Mesenteric fat pad (tissue), 1 donor: ENCODE measurements around the gene CAMTA2. TPM values are rescaled to one million over a fixed set of nuclear protein-coding genes. Genes with fewer than 3 reads are reported as not detected.
"Not testable (repeated sequence)": the region's sequence is repeated elsewhere in the genome, so short reads cannot be mapped to it uniquely, and the experiment has no call there.

Source experiments
- DNase-seq: peaks from one replicate; pipeline ENCODE4 v3.0.0-alpha.2; 2020; ENCODE audit warnings: low spot score
- long read RNA-seq: library from polyadenylated mRNA; unstranded; transcript quantifications from one replicate; pipeline ENCODE4 v2.0.0, GENCODE V29; 2020
- total RNA-seq: library from RNA; stranded (reverse); fragmentation: NEBNext Ultra II Directional; extraction: Animal tissue kit (Norgen Biotek cat#: 25700); gene quantifications from one replicate; pipeline ENCODE4 v1.2.1, GENCODE V29; 2021
- donor health status: DM: yes; HTN: yes; CAD: no.

CAMTA2 gene, protein sequence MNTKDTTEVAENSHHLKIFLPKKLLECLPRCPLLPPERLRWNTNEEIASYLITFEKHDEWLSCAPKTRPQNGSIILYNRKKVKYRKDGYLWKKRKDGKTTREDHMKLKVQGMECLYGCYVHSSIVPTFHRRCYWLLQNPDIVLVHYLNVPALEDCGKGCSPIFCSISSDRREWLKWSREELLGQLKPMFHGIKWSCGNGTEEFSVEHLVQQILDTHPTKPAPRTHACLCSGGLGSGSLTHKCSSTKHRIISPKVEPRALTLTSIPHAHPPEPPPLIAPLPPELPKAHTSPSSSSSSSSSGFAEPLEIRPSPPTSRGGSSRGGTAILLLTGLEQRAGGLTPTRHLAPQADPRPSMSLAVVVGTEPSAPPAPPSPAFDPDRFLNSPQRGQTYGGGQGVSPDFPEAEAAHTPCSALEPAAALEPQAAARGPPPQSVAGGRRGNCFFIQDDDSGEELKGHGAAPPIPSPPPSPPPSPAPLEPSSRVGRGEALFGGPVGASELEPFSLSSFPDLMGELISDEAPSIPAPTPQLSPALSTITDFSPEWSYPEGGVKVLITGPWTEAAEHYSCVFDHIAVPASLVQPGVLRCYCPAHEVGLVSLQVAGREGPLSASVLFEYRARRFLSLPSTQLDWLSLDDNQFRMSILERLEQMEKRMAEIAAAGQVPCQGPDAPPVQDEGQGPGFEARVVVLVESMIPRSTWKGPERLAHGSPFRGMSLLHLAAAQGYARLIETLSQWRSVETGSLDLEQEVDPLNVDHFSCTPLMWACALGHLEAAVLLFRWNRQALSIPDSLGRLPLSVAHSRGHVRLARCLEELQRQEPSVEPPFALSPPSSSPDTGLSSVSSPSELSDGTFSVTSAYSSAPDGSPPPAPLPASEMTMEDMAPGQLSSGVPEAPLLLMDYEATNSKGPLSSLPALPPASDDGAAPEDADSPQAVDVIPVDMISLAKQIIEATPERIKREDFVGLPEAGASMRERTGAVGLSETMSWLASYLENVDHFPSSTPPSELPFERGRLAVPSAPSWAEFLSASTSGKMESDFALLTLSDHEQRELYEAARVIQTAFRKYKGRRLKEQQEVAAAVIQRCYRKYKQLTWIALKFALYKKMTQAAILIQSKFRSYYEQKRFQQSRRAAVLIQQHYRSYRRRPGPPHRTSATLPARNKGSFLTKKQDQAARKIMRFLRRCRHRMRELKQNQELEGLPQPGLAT
- 53.8 TPM for total RNA-seq
- long read RNA-seq, partial matches to known transcripts: 12 of 17 reads
- long read RNA-seq, other reads (novel, unspliced or antisense): 2 of 17 reads

GRCh38 chr17:4986951-4987766 lies at the start of gene CAMTA2:
CAMTA2 (minus strand) TSS chr17:4987675; CDS start chr17:4986222, 1,453 bp downstream.
- DNase-seq: peak; percentile 96

DNA sequence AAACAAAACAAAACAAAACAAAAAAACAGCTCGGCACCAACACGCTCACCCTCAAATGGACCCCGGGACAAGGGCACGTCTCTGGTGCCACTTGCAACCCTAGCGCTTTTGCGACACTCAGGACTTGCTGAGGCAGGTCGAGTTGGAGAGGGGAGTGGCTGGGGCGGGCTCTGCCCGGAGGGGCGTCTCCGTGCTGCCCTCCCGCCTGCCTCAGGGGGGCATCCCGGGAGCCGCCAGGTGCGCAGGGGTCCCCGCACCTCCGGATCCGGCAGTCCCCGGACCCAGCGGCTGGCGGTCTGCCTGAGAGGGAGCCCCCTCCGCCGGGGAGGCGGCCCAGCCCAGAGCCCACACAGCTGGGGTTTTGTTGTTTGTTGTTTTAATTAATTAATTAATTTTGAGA lies 47.8 kb upstream of the CAMTA2 start, which contains the start of gene SLC52A1:
SLC52A1 (minus strand) TSS at position 112 of the 400 bp plus-strand sequence. CDS start 820 bp downstream, outside the sequence.
- no peak for DNase-seq

GRCh38 chr17:5034651-5035050 lies 47.2 kb upstream of the CAMTA2 start:
- DNase-seq: no peak

GRCh38 chr17:5034063-5034462 lies 46.6 kb upstream of the CAMTA2 start:
- no peak for DNase-seq

DNA sequence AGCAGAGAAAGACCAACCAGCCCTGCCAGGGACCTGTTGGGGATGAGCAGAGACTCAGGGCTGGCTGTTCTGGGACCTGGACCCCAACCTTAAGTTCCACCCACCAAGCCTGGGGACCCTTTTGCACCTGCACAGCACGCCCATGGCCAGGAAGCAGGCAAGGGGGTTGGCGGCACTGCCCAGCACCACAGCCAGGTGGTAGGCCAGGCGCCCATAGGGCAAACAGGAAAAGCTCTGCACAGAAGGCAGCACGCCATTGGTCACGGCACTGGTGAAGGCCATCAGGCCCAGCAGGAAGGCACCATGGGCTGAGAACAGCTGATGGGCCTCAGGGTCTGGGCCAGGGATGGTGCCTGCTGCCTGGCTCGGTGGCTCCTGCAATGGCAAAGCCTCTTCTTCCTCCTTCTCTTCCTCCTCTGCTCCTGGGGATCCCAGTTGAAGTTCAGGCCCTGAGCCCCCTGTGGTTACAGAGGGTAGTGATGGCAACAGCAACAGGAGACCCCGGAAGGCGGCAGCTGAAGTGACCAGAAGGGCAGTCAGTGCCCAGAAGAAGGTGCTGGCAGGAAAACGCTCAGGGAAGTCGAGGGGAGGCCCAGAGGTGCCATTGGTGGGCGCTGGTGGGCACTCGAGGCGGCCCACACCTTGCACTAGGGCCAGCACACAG lies 46.0 kb upstream of the CAMTA2 start:
- DNase-seq: no peak

DNA sequence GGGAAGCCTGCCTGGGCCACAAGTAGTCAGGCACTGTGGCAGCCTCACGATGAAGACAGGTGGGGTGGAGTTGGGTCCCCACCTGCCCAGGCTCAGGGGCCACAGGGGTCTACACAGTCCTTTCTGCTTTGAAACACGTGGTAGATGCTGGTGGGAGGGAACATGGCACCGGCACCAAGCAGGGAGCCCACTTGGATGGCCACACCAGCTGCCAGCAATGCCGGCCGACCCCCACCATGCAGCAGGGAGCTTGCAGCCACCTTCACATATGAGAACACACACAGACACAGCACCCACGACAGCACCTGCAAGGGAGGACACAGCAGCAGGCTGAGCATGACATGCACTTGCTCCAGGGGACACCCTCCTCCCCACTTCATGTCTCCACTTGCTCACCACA lies 45.4 kb upstream of the CAMTA2 start:
- DNase-seq: no peak

GRCh38 chr17:5031365-5032082 lies 44.0 kb upstream of the CAMTA2 start:
- peak; percentile 93 for DNase-seq

- not testable (repeated sequence) for DNase-seq
Measured at GRCh38 chr17:5030168-5030567, 42.7 kb upstream of the CAMTA2 start.

DNA sequence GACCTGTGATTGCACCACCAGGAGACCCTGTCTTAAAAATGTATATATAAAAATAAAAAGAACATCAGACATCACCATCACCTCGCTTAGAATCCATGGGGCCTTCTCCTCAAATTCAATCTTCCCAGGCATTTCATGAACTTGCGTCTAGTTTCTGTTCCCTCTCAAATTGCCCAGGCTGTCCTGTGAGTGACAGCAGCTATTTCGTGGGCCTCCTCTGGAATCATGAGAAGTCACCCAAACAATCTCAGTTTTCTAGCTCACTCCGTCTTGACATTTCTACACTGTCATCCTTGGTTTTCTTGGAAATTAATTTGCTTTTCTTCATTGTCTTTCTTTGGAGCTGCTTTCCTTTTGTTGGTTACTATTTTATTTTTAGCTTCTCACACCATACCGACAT lies 40.4 kb upstream of the CAMTA2 start:
- DNase-seq: no peak

DNA sequence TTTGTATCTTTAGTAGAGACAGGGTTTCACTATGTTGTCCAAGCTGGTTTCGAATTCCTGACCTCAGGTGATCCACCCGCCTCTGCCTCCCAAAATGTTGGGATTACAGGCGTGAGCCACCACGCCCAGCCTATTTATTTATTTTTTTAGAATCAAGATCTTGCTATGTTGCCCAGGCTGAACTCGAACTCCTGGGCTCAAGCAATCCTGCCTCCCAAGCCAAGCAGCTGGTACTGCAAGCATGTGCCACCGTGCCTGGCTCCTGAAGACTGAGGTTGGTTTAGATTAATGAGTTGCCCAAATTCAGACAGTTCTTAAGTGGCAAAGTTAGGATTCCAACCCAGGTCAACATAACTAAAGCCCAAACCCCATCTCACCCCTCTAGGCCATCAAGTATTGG lies 39.8 kb upstream of the CAMTA2 start:
- DNase-seq: no peak

DNA sequence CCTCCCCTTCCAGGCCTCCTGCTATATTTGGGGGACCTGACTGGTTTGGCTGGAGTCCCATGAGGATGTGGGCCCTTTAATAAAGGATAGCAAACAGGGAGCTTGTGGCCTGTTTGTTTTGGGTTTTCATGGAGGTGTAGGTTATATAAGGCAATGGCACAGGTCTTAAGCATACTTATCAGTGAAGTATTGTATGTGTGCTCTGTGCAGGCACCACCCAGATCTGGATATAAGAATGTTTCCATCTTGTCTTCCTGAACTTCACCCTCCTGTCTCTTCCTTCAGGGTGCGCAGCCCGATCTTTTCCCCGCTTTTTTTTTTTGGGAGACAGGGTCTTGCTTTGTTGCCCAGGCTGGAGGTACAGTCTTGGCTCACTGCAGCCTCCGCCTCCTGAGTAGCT lies 37.1 kb upstream of the CAMTA2 start:
- no peak for DNase-seq

DNA sequence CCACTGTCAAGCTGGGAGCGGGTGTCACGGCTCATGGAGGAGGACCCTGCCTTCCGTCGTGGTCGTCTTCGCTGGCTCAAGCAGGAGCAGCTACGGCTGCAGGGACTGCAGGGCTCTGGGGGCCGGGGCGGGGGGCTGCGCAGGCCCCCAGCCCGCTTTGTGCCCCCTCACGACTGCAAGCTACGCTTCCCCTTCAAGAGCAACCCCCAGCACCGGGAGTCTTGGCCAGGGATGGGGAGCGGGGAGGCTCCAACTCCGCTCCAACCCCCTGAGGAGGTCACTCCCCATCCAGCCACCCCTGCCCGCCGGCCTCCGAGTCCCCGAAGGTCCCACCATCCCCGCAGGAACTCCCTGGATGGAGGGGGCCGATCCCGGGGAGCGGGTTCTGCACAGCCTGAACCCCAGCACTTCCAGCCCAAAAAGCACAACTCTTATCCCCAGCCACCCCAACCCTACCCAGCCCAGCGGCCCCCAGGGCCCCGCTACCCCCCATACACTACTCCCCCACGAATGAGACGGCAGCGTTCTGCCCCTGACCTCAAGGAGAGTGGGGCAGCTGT lies 36.2 kb upstream of the CAMTA2 start:
- no peak for DNase-seq

DNA sequence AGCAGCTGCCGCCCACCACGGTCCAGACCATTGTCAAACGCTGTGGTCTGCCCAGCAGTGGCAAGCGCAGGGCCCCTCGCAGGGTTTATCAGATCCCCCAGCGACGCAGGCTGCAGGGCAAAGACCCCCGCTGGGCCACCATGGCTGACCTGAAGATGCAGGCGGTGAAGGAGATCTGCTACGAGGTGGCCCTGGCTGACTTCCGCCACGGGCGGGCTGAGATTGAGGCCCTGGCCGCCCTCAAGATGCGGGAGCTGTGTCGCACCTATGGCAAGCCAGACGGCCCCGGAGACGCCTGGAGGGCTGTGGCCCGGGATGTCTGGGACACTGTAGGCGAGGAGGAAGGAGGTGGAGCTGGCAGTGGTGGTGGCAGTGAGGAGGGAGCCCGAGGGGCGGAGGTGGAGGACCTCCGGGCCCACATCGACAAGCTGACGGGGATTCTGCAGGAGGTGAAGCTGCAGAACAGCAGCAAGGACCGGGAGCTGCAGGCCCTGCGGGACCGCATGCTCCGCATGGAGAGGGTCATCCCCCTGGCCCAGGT lies 34.8 kb upstream of the CAMTA2 start:
- DNase-seq: no peak

GRCh38 chr17:5020502-5021023 lies 33.1 kb upstream of the CAMTA2 start:
- no peak for DNase-seq

DNA sequence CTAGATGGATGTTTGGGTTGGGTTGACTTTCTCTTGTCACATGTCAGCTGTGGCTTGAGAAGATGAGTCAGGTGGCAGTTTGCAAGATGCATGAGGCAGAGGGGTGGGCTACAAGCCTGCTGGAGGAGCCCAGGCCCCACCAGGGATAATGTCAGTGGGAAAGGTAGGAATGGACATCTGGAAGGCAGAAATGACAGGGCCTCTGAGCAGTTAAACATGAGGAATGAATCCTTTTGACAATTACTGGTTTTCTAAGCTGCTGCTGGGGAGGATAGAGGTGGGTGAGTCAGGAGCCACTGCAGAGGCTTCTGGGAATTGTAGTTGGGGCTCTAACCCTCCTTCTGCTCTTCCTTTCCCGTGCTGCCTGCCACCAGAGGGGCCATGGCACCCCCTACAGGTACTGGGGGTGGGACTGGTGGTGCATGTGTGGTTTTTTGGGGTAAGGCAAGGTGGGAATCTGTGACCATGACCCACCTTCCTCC lies 32.0 kb upstream of the CAMTA2 start:
- no peak for DNase-seq

- DNase-seq: no peak
Measured at GRCh38 chr17:5014357-5014756, 26.9 kb upstream of the CAMTA2 start.

GRCh38 chr17:5011928-5012327 lies 24.5 kb upstream of the CAMTA2 start:
- no peak for DNase-seq

DNA sequence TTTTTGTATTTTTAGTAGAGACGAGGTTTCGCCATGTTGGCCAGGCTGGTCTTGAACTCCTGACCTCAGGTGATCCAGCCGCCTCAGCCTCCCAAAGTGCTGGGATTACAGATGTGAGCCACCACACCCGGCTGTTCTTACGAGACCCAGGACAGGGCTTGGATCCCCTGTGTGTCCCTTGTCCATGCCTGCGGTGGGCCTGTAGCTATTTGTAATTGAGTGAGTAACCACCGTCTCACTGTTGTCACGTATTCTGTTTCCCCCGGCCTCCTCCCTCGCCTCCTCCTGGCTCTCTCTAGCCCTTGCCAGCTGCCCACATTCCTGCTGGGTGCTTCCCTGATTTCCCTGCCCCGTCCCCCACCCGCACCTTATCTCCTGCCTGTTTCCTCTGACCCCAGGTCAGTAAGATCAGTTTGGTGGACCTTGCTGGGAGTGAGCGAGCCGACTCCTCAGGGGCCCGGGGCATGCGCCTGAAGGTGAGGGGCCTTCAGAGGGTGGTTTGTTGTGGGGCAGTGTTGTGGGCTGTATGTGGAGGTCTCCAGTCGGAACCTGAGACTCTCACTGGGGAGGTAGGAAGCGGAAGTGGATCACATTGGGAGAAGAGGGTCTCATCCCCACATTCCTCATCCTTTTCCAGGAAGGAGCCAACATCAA lies 15.9 kb upstream of the CAMTA2 start:
- no peak for DNase-seq
